ENCODE data around the gene BCL7B. TPM values are rescaled to one million over a fixed set of nuclear protein-coding genes. Genes with fewer than 3 reads are reported as not detected.

Gene BCL7B
- total and polyA plus RNA-seq, 10 of the 15 experiments (the other 5 are each of a cell fraction or from before 2014, with no cell fraction given) = 10.9 to 61.8 (median 50.2) TPM

DNA sequence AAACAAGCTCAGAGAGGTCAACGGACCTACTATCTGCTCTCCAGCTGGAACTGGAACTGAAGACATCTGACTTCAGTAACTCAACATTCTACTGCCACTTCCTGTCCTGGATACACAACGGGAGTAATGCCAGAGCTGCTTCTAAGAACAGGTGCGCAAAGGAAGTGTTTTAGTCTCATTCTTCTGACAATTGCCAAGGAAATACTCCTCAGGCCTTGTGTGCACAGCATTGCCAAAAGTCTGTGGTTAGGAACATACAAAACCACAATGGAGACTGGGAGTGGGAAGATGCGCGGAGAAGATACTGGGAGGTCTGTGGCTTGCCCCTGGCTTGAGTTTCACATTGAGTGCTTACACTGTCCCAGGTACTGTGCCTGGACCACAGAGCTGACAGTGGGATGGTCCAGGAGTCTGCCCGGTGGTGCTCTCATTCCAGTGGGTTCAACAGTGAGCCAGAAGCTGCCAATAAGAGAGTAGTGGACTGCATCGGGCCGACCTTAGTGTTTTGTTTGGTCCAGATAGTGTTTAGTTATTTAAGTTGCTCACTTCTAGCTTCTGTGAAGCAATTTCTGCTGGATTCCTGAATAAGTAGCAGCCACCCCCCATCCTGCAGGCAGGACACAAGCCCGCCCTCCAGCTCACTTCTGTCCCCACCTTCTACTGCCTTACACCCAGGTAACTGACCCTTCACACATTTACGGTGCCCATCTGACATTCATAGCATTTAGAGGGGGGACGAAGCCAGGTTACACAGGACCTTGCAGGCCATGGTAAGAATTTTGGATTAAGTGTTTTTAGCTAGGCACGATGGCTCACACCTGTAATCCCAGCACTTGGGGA is 10.6 kb upstream of the BCL7B start:
- ATAC-seq = no peak
- Histone ChIP-seq H3K9ac (ENCODE audit: control insufficient read depth, insufficient read depth, low read length) (no peak overlapping the region), H3K27ac (ENCODE audit: control insufficient read depth, insufficient read depth) (no peak overlapping the region), H3K27me3 (replicated peaks in 1 of 2; ENCODE audit: control insufficient read depth in 2 of 2, insufficient read depth in 2 of 2, low read length in 1 of 2) (no peaks in the 10 kb centered on the region), H3K36me3 (ENCODE audit: control insufficient read depth in 2 of 2, insufficient read depth in 2 of 2, low read length in 1 of 2) (peaks cover 6 to 10% of the 10 kb centered on the region in 2 experiments; a peak in 3 of 4 replicates), H3K4me1 (ENCODE audit: control insufficient read depth, insufficient read depth, low read length) (no peaks in the 10 kb centered on the region), H2AFZ (ENCODE audit: control insufficient read depth, low read depth, low read length) (no peak overlapping the region), H4K20me1 (ENCODE audit: control insufficient read depth, insufficient read depth) (no peaks in the 10 kb centered on the region), H3K4me2 (ENCODE audit: control insufficient read depth, insufficient read depth) (no peak overlapping the region), H3K79me2 (ENCODE audit: control insufficient read depth, insufficient read depth, low read length) (no peaks in the 10 kb centered on the region), H3K9me3 (replicated peaks; ENCODE audit: control insufficient read depth, insufficient read depth, low read length) (no peaks in the 10 kb centered on the region), H3K4me3 (no peak overlapping the region)
- ChIA-PET POLR2A (interaction anchor here (0.9 to 1.3 kb wide), 3 partner anchors 8 to 47 kb away, joined by 3 to 4 read pairs (median 3); no protein-coding TSS in a partner anchor), RAD21 (ENCODE audit: unreplicated experiment) (no interaction called here), SMC1A (ENCODE audit: uncharacterized antibody, unreplicated experiment) (interaction anchor here (1.6 kb wide), 1 partner anchor 8 kb away, joined by 4 read pairs; no protein-coding TSS in a partner anchor), CTCF (no interaction called here)
- intact Hi-C loops (cut with micrococcal nuclease; ENCODE audit: unreplicated experiment) = no loop called here
- in situ Hi-C loops (cut with MboI) = no loop called here
- 81% methylated on average over 12 of the region's 12 CpGs for WGBS (ENCODE audit: insufficient coverage, insufficient replicate concordance, low lambda C conversion rate, missing lambda C conversion rate)
- TF ChIP-seq MAX (IDR thresholded peaks at IDR 0.05; ENCODE audit: low read depth, low read length) = no peak
- TF ChIP-seq IRF5 (IDR thresholded peaks at IDR 0.05; ENCODE audit: borderline replicate concordance) = no peak
- TF ChIP-seq POLR2AphosphoS2 (IDR thresholded peaks at IDR 0.05; ENCODE audit: low read depth, low read length) = 0 out of 2 replicates have a peak, but pooled peaks have one; percentile 44
- no TSS peak for BruUV-seq (replicated peaks)
- no peak for FAIRE-seq
- no peak for DNase-seq (ENCODE audit: low read depth, low spot score)
